Stimulated activated CD4-positive, alpha-beta T cell treated with anti-CD3 and anti-CD28 coated beads, TNF-alpha, amount 100 ng/mL, for 1 hour (primary cell): Measurements from ENCODE around the gene HOMER2.
"Not testable (repeated sequence)": the region's sequence is repeated elsewhere in the genome, so short reads cannot be mapped to it uniquely, and the experiment has no call there.

Experiments
- DNase-seq, 3 donors: peaks; one replicate each; pipeline ENCODE4 v3.0.0-alpha.2; 2020; ENCODE audit warnings: low read depth in 3 of 3, low spot score in 1 of 3

The HOMER2 gene

DNA sequence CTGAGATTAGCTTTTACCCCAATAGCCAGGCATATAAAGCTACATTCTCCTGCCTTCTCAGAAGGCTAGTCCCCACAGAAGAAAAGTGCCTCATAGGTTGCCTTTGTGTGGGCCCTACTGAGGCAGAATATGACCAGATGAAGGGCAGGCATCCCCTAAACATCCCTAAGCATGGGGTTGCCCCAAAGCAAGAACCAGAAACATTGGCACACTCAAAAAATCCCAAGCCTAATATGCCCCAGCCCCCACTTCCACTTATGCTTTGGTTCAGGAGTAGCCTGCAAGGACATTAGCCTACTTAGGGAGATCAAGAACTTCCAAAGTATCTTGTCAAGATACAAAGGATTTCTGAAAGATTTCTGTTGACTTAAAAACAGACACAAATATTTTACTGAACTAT lies 113.4 kb downstream of the HOMER2 start:
- DNase-seq: no peak

DNA sequence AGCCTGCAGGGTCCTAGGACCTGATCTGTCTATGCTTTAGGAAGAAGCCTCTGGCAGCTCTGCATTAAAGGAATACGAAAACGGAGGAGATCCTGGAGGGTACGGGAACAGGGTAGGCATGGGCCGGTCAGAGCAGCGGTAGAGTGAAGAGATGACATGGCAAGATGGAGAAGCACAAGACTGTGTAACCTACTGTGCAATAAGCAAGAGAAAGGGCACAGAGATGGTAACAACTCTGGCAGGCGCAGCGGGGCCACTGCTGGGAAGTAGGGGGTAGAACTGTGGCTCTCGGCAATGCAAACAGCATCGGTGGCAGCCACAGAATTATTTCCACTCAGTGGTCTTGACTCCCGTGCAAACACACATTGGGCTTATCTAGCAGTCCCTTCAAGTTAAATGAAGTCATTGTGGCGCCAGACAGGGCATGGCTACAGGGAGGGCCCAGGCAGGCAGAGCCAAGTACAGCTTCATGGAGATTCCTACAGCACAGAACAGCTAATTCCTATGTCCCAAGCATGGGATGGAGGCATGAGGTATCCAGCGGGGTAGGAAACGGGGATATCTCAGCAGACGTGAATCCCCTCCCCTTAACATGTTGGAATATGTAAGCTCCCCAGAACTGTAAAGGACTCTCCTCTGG lies 114.3 kb downstream of the HOMER2 start:
- DNase-seq: no peak

DNA sequence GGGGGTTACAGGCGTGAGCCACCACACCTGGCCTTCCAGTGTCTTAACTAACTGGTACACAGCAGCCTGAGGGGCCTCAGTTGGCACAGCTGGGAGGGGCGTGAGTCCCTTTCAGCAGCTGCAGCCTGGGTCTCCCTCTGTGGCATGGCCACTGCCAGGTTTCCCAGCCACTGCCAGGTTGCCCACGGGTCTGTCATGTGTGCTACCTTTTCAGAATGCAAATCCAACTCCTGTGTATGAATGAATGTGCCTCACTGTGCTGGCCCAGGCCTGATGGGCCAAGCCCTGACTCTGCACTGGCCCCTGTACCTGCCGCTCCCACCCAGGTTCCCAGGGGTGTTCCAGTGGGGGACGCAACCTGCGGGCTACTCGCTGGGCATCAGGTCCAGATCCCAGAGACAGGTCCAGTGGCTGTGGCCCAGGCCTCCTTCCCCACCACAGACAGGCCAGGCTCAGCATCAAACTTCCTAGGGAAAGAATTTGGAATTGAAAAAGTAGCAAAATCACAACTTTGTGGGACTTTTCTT lies 117.1 kb downstream of the HOMER2 start:
- DNase-seq: no peak

DNA sequence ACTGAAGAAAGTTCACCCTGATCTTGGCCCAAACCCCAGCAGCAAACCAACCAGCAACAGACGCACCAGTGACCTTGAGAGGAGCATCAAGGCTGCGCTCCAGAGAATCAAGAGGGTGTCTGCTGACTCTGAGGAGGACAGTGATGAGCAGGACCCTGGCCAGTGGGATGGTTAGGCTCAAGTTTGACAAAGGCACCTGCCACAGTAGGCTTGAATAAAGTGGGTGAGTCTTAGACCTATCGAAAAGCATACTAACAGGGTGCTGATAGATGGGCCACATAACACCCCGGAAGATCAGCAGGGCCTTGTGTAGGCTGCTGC lies 119.2 kb downstream of the HOMER2 start:
- no peak for DNase-seq

DNA sequence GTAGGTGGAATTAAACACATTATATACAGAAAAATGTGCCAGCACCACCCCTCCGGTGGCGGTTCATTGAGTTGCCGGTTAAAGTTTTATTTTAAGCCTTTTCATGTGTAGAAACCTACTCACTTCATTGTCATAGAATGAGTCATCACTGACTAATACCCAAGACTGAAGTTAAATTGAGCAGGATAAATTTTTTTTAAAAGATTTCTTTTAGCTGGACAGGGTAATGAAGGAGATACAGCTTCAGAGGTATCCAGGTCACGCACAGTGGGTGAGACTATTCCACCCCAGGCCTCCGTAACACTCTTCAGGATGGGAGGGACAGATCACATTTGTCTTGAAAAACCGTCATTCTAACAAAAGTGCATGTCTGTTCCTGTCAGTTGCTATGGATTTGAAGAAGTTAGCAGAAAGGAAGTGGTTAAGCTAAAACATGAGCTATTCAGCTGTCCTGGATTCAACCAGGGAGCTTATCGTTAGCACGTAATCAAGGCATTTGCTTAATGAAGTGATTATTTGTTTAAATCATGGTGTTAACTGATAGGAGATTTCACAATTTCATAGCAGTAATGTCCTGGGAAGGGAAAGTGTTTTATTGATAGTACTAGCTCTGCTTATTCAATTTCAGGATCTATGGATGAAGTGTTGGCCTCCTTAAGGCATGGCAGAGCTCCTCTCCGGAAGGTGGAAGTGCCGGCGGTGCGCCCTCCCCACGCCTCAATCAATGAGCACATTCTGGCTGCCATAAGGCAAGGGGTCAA lies 119.7 kb downstream of the HOMER2 start:
- DNase-seq: peak in 1 of 3 donors; percentile 19

DNA sequence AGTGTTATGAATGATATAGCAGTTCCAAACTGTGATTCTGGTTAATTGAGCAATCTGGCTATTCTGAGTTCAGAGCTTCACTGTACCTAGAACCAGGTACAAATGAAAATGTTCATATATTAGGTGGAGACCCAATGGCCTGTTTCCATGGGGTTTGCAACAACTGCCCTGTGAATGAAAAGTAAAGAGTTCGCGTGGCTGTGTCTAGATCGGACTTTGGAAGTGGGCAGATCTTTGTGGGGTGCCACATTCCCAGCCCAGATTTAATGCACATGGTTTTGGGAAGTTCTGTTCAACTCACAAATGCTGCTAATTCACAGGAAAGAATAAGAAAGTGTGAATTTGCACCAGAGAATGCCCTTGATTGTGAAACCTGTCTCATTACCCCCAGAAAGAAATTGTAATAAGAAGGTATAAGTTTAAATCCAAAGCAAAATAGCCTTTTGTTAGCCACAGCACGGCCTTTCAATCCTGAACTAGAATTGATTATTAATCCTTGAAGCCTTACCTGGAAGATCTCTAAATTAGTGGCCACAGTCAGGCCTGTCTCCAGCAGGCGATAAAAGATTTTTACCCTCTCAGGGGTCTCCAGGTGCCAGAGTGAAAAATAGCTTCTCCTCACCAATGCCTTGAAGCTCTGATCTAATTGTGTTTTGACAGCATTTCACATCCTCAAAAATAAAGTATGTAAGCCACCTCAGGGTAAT lies 120.5 kb downstream of the HOMER2 start:
- DNase-seq: no peak

DNA sequence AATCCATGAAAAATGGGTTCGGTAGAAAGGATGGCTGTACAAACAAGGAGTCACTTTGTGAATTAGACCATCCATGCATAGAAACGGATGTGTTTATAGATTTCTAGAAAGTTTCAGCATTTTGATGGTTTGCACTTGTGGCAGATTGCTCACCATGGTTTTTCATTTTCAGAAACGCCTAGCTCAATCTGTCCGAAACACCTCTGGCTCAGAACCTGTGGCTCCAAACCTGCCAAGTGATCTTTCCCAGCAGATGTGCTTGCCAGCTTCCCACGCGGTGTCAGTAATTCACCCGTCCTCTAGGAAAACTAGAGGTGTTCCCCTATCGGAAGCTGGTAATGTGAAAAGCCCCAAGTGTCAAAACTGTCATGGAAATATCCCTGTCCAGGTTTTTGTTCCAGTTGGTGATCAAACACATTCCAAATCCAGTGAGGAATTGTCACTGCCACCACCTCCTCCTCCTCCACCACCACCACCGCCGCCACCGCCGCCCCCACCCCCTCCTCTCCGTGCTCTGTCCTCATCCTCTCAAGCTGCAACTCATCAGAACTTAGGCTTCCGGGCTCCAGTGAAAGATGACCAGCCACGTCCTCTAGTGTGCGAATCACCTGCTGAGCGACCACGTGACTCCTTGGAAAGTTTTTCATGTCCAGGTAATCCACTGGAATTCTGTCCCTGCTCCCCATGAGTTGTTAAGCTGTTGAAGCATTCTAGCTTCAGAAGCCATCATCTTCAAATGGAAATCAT lies 121.9 kb downstream of the HOMER2 start:
- no peak for DNase-seq

DNA sequence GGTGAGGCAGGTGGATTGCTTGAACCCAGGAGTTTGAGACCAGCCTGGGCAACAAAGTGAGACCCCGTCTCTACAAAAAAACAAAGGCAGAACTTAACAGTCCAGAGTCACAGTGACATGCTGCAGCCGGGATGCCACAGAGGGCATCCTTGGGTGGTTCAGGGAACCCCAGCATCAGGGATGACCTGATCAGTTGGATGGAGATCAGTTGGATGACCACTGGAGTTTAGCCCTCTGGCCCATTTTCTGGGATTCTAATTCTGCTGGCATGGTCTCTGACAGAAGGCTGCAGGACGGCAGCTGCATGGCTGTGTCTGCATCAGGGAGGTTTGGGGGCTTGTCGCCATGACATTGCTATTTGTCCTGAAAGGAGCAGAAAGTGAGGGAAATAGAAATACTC lies 123.3 kb downstream of the HOMER2 start:
- DNase-seq: no peak

DNA sequence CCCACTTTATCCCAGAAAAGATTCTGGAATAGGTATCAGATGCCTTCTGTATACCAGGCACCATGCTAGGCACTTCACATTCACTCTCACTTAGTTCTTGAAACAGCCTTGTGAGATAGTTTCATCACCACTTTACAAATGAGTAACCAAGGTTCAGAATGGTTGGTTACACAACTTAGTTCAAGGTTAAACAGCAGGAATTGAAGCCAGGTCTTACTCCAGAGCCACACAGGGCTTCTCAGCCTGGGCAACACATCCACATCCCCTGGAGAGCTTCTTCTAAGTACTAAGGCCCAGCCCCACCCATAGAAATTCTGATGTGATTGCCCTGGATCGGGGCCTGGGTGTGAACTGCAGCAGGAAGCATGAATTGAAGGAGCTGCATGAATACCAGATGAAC lies 124.4 kb downstream of the HOMER2 start:
- DNase-seq: no peak

DNA sequence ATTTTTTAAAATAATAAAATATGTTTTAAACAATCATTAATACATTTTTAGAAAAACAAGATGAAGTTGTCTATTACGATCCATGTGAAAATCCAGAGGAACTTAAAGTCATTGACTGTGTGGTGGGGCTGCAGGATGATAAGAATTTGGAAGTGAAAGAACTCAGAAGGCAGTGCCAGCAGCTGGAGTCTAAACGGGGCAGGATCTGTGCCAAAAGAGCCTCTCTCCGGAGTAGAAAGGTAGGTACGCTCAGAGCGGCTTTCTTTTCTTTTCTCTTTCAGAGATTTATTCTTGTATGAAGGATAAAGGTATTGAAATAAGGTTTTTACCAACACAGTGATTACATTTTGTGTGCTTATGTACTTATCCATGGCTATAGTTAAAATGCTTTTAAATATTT lies 129.5 kb downstream of the HOMER2 start:
- no peak for DNase-seq

DNA sequence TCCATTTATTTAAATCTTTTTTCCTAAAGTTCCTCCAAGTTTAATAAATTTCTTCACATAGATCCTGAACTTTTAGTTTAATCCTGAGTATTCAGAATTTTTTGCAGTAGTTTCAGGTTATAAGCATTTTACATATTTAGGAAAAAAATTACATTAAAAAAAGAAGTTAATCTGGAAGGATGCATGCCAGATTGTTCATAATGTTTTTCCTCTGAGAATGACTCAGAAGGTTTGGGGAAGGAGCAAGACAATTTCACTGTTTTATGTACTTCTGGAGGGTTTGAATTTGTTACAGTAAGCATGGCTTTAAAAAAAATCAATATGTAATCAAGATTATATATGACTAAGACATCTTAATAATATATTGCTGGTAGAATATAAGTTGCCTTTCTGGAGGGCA lies 130.7 kb downstream of the HOMER2 start:
- not testable (repeated sequence) for DNase-seq

DNA sequence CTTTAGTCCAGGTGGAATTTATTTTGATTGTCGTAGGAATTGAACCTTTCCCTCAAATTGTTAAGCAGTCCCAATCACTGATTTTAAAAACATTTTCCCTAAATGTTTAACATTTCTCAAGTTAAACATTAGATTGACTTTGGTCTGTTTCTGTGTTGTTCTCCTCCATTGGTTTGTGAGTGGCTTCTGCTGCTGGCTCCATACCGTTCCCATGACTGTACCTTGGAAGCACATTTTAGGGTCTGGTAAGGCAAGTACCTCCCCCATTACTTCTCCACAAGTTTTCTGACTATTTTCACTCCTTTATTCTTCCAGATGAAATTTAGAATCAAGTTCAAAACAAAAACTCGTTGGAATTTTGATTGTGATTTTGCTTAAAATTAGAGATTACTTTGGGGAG lies 131.1 kb downstream of the HOMER2 start:
- not testable (repeated sequence) for DNase-seq

DNA sequence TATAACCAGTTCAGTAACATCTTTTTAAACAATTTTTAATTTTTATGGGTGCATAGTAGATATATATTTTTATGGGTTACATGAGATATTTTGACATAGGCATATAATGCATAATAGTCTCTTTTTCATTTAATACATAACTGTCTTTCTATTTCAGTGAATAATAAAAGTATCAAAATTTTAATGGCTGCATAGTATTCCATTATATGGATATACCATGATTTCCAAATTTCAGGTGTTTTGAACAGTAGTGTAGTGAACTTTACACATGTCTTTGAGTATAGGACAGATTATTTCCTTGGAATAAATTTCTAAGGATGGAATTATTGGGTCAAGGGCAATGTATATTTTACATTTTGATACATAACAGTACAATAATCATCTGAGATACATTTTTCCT lies 132.4 kb downstream of the HOMER2 start:
- no peak for DNase-seq

DNA sequence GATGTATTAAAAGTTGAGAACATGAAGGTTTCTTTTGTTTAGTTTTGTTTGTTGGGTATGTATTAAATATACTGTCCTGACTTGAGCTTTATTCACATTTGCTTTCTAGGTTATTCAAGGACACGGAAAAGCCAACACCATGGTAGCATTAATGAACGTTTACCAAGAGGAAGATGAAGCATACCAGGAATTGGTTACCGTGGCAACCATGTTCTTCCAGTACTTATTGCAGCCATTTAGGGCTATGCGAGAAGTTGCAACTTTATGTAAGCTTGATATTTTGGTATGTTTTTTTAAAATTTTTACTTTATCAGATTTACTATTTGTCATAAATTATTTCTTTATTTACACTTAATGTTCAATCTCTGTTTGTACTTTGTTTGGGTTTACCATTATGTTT lies 139.5 kb downstream of the HOMER2 start:
- DNase-seq: no peak

DNA sequence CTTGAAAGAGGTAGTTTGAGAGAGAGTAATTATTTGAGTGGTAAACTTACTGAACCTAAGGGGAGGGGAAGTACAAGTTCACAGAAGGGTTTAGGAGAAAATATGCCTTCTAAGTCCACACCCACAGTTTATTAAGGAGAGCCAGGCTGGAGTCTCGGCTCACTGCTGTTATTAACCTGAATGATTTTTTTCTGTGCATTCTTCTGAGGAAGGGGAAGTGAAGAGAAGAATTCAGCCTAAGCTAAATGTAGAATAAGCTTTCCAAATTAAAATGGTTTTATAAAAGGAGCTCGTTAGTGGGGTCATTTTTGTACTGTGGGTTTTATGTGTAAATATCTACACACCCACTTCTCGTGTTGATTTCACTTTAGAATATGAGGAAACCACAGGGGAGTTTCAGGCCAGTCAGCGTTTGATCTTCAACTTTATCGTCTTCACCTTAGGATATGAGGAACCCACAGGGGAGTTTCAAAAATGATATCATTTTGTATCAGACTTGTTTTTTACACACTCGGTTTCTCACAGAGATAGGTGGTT lies 141.6 kb downstream of the HOMER2 start:
- peak in 1 of 3 donors; percentile 19 for DNase-seq

DNA sequence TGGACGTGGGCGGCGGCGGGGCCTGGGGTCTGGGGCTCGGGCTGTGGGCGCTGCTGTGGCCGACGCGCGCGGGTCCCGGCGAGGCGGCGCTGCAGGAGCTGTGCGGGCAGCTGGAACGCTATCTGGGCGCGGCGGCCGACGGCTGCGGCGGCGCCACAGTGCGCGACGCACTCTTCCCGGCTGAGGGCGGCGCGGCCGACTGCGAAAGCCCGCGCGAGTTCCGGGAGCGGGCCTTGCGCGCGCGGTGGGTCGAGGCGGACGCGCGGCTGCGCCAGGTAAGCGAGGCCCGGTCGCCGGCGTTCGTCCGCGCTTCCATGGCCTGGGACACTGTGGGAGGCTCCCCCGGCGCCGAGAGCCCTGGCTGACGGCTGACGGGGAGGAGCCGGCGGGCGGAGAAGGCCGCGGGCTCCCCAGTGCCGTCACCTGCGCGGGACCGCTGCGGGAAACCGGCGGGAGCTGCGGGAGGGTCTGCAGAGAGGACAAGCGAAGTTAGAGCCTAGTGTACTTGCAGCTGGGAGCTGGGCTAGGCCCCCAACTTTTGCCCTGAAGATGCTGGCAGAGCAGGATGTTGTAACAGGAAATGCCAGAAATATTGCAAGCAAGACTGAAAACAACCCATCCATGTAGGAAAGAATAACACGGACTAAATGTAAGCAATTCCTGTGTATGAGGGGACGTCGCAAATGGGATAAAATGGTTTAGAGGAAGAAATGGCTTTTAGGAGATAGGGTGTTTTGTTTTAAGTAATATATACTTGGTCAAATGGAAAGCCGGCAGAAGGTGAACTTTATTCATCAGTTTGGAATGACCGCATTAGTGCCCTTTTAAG lies 142.2 kb downstream of the HOMER2 start:
- peak in 1 of 3 donors; percentile 9 for DNase-seq

DNA sequence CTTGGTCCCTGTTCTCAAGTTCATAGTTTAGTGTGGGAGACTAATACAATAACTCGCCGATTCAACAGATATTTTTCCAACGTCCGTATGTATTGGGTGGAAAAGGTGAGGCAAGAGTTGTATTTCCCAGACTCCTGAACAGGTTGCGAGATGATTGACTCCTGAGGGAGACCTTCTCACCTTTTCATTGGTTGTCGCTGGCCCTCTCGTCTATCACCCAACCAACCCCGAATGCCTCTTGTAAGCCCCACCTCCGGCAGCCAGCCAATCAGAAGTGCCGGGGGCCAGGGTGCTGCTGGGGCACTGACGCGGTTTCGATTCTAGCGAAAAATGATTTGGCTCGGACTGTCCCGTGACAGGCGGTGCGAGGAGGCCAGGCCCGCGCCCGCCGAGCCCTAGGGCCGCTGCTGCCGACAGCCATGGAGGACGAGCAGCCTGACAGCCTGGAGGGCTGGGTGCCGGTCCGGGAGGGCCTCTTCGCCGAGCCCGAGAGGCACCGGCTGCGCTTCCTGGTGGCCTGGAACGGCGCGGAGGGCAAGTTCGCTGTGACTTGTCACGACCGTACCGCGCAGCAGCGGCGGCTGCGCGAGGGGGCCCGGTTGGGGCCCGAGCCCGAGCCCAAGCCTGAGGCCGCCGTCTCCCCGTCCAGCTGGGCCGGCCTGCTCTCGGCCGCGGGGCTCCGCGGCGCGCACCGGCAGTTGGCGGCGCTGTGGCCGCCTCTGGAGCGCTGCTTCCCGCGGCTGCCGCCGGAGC lies 143.0 kb downstream of the HOMER2 start, which contains the start of gene WHAMM:
WHAMM (plus strand) TSS at position 321 of the 753 bp plus-strand sequence; CDS start at position 420, 99 bp downstream.
- peak; percentile 85 to 90 (median 87) for DNase-seq

DNA sequence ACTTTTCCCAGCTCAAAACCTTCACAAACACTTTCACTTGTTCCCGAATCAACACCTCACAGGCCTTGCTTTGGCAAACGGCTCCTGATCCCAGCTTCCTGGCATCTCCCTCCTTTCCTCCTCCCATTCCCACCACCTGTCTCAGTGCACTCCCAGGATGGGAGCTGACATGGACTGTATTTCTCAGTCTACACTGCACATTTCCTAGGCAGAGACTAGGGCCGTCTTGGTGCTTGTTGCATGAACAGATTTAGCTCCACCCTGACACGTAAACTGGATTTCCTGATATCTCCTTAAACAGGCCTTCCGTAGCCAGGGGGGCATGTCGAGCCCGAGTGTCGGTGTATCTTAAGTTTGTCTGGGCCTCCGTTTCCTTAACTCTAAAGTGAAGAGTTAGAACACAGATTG lies 143.9 kb downstream of the HOMER2 start:
- no peak for DNase-seq

DNA sequence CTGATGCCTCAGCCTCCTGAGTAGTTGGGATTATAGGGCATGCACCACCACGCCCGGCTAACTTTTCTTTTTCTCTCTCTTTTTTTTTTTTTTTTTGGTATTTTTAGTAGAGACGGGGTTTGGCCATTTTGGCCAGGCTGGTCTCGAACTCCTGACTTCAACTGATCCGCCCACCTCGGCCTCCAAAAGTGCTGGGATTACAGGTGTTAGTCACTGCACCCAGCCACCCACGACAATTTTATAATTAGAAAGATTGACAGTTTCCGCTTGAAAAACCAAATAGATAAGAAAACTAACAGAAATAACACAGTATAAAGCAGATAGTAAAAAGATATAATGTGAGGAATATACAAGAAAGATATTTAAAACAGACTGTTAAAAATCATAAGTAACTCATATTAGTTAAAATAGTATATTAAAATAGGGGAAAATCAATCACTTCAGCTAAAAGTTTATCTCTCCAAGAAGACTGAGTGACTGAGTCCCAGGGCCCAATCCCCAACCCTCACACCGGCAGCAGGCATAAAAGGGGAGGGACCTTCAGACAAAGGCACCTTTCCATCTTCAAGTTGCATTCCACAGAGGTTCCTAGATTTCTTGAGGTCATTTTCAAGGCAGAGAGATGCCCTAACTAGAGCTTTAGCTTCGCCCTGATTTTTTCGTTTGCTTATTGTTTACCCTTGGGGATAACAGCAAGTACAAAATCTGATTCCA lies 144.4 kb downstream of the HOMER2 start:
- no peak for DNase-seq
